GM10266 (cell line): ENCODE data around the gene LHFPL6.

ENCODE experiments used
- DNase-seq: peaks from one replicate; pipeline ENCODE4 v3.0.0; 2012; ENCODE audit errors: extremely low spot score
- CTCF ChIP-seq: IDR thresholded peaks from 2 replicates; pipeline ENCODE4 v1.5.1; 2012; ENCODE audit warnings: mild to moderate bottlenecking, low read depth; ENCODE audit not compliant: control insufficient read depth, insufficient read depth; ENCODE audit errors: missing control alignments

Gene LHFPL6

DNA sequence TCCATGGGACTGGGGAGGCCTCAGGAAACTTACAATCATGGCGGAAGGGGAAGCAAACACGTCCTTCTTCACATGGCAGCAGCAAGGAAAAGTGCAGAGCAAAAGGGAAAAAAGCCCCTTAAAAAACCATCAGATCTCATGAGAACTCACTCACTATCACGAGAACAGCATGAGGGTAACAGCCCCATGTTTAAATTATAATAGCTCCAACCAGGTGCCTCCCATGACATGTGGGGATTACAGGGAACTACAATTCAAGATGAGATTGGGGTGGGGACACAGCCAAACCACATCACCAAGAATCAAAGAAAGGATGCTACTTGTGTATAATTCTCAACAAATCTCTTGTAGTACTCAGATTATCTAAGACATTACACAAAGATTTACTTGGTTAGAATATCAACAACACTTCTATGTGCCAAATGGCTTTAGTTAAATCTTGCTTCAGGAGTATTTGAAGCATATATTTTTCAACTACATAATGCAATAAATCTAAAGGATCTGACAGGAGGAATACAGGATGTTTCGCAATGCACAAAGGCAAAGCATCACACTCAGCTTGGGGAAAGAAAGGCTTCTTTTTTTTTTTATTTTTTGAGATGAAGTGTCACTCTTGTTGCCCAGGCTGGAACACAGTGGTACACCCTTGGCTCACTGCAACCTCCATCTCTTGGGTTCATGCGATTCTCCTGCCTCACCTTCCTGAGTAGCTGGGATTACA lies 180.0 kb downstream of the LHFPL6 start:
- DNase-seq: no peak
- TF ChIP-seq CTCF: no peak

DNA sequence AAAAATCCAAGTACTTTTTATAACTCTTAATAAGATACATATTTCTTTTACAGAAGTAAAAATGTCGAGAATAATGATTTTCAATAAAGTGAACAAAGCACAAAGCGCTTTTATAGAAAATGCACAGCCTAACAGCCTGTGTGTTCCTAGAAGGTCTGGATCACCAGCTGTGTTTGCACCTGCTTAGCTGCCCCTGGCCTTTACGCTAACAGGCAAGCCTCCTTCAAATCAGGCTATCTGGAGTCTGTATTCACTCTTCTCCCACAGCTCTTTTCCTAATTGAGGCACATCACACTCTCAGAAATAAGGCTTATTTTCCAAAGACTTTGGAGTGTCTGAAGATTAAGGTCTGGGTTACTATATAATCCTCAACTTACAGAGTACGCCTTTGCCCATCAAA lies 183.1 kb downstream of the LHFPL6 start:
- no peak for TF ChIP-seq CTCF
- DNase-seq: no peak

DNA sequence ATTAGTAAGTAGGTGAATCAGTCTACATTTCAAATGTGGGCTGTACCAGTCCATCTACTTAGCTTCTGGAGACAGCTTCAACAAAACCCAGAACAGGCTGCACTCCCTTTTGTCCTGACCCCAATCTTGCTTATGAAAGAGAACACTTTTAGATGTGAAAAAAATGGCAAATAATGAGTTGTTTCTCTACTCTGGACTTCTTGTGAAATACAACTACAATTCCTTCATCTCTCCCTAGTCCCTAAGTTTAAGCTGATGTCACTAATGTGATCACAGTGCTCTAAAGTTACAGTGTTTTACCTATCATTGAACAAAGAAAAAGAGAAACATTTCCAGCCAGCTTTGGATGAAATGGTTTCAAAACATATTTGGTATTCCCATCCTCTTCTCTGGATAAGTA lies 183.9 kb downstream of the LHFPL6 start:
- DNase-seq: no peak
- TF ChIP-seq CTCF: no peak

GRCh38 chr13:39418424-39418823 lies 184.6 kb downstream of the LHFPL6 start:
- no peak for TF ChIP-seq CTCF
- DNase-seq: no peak

- no peak for DNase-seq
- no peak for TF ChIP-seq CTCF
These were observed 185.3 kb downstream of the LHFPL6 start for GRCh38 chr13:39417643-39418042.

DNA sequence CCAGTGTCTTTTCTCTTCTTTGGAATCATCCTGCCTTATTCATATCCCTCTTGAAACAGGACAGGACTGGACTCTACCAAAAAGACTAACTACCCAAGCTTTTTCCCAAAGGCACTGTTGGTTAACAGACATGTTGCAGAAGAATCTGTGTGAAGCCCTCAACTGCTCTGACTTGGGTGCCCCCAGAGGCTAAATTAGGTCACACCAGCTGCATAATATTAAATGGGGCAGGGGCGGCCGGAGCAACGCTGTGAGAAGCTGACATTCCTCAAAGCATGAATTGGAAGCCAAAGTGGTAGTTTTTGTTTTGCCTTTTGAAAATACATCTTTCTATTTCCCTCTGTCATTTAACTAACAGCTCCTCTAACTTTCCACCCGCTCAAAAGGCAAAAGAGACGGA lies 185.9 kb downstream of the LHFPL6 start:
- DNase-seq: no peak
- TF ChIP-seq CTCF: no peak

DNA sequence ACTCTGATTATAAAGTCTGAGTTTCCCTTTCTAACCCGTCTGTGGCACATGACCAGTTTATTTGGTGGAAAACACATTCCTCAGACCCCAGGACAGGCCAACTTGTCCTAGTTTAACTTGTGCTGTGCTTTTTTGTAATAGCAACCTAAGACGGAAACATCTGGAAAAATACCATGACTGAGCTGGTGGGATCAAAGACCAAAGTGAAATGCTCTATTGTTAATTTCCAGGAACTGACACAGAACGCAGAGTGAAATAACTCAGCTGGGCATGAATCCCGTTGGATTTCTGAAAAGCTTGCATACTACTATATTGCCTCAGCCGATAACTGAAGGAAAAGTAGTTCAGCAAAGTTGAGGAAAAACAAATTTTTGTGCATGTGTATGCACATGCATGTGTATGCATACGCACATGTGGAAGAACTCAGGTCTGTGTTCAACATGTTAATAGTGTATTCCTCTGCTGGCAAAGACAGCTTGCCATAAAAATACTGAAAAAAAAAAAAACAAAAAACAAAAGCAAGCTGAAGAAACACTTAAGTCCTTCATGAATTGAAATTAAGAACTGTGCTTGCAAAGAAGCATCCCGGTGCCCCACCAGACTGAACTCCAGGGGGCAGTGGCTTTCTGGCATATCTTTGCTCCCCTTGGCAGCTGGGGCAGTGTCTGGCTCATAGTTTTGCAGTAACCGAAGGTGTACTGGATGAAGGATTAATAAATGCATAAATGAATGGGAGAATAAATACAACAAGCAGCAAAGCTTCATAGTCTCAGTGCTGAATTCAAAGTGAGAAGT lies 187.8 kb downstream of the LHFPL6 start:
- TF ChIP-seq CTCF: no peak
- no peak for DNase-seq
